ENCODE measurements around the gene FAAP20. TPM values are rescaled to one million over a fixed set of nuclear protein-coding genes. Genes with fewer than 3 reads are reported as not detected.

The FAAP20 gene
- total and polyA plus RNA-seq, 8 donors: 17.2 to 75.6 (median 24.1) TPM

DNA sequence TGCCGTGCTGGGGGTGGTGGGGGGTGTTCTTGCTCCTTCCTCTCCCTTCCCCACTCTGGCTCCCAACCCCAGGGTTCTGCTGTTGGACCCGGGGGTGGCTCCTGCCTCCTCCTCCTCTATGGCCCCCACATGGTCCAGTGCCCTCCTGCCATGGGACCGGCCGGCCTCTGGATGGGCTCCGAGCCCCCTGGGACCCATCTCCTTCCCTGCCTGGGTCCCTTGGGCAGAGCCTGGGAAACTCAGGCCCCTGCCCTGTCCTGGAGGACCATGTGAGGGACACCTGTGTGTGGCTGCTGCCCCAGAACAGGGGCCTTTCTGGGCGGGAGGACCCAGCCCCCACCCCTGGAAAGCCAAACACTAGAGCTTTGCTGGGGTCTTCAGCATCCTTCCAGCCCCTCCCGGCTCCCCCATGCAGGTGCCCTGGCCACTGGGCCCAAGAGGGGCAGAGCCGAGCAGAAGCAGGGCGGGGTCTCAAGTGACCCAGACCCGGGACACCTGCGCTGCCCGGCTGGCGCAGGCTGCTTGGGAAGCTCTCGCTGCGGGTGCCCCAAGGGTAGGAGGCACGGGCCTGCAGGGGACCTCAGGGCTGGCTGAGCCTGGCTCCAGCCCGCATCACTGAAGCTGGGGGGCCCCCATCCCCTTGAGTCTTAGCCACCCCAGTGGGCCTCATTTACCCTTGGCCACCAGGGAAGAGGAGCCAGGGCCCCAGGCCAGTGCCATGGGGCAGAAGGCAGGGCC is 2.5 kb upstream of the FAAP20 start:
- no peak overlapping the region for H3K4me3 ChIP-seq
- peaks cover 8 to 31% (median 11%) of the 10 kb centered on the region in 3 donors for H3K4me1 ChIP-seq
- H3K9me3 ChIP-seq: no peaks in the 10 kb centered on the region
- TF ChIP-seq, protein P1, sequence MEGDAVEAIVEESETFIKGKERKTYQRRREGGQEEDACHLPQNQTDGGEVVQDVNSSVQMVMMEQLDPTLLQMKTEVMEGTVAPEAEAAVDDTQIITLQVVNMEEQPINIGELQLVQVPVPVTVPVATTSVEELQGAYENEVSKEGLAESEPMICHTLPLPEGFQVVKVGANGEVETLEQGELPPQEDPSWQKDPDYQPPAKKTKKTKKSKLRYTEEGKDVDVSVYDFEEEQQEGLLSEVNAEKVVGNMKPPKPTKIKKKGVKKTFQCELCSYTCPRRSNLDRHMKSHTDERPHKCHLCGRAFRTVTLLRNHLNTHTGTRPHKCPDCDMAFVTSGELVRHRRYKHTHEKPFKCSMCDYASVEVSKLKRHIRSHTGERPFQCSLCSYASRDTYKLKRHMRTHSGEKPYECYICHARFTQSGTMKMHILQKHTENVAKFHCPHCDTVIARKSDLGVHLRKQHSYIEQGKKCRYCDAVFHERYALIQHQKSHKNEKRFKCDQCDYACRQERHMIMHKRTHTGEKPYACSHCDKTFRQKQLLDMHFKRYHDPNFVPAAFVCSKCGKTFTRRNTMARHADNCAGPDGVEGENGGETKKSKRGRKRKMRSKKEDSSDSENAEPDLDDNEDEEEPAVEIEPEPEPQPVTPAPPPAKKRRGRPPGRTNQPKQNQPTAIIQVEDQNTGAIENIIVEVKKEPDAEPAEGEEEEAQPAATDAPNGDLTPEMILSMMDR (IDR thresholded peaks at IDR 0.05): no peak
- intact Hi-C loops (cut with DNase I): loop anchor here (2.0 to 10.0 kb wide), 5 partner anchors 115 to 418 kb away; no protein-coding TSS in a partner anchor
- DNase-seq (peak in 2 of 6 donors; percentile 48 to 77), ATAC-seq (no peak), FAIRE-seq (no peak)
- H3K36me3 ChIP-seq: no peaks in the 10 kb centered on the region
- H3K27me3 ChIP-seq: no peaks in the 10 kb centered on the region
- no peak overlapping the region for H3K27ac ChIP-seq
- WGBS, 2 donors: 74 to 76% methylated on average over 17 of the region's 17 CpGs

DNA sequence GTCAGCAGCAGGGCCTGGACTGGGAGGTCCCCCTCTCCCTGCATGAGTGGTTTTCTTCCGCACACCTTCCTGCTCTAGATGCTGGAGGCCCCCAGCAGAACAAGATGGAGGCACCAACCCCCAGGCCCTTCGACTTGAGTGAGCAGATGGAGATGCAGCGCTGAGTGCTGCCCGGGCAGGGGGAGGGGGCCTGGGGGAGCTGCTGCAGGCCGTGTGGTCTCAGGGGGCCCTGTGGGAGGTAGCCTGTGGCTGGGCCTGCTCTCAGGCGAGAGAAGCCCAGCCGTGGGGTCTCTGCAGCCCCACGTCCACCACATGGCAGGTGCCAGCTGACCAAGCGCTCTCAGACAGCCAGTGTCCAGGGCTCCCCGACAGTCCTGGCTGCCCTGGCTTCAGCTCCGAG is 1.2 kb upstream of the FAAP20 start:
- Histone ChIP-seq H3K4me1 (peaks cover 11 to 44% (median 13%) of the 10 kb centered on the region in 3 donors), H3K27ac (peak overlapping the region in 3 of 4 donors; percentile 69 to 89 (median 85)), H3K4me3 (no peak overlapping the region), H3K27me3 (no peaks in the 10 kb centered on the region), H3K36me3 (no peaks in the 10 kb centered on the region), H3K9me3 (no peaks in the 10 kb centered on the region)
- DNase-seq: peak in 2 of 6 donors; percentile 40 to 71
- TF ChIP-seq, protein P1 (IDR thresholded peaks at IDR 0.05): no peak
- no peak for ATAC-seq
- 71 to 72% methylated on average over 11 of the region's 11 CpGs for WGBS, 2 donors
- FAIRE-seq: no peak
- intact Hi-C loops (cut with DNase I): loop anchor here (2.0 to 10.0 kb wide), 5 partner anchors 117 to 419 kb away; no protein-coding TSS in a partner anchor

DNA sequence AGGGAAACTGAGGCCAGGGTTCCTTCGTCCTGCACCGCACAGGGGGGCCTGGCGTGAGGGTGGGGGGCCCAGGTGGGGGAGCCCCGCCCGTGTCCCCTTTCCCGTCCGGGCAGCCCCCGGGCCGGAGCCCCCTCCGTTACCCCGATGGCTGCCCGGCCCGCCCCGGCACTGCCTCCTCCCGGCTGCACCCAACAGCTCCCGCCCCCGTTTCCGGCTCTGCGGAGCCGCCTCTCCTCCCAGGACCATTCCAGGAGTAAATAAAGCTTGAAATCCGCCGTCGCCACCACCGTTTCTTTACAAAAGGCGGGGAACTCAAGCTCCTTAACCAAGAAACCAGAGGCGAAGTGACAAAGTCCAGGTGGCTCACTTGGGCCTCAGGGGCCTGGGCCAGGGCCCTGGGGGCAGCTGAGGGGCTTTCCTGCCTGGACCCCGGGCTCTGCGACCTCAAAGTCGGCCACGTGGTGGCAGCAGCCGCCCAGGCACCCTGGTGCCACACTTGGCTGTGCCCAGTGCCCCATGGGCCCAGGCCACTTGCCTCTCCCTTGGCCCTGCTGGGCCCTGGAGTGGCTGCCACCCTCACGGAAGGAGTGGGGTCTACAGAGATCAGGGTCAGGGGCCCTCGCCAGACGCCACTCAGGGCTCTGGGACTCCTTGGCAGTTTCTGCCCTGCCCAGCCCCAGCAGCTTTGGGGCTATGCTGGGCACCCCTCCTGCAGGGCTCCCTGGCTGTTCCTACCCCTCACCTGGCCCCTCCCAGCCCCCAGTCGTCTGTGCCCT is 514 bp upstream of the FAAP20 start:
- Histone ChIP-seq H3K36me3 (no peaks in the 10 kb centered on the region), H3K9me3 (no peaks in the 10 kb centered on the region), H3K4me3 (peak overlapping the region; percentile 43 to 67 (median 52)), H3K27ac (peak overlapping the region; percentile 69 to 89 (median 77)), H3K4me1 (peaks cover 11 to 46% (median 13%) of the 10 kb centered on the region in 3 donors), H3K27me3 (no peaks in the 10 kb centered on the region)
- FAIRE-seq (no peak), DNase-seq (peak; percentile 85 to 95 (median 90)), ATAC-seq (peak; percentile 70 to 79 (median 74))
- intact Hi-C loops (cut with DNase I): loop anchor here (5.0 to 10.0 kb wide), 4 partner anchors 117 to 420 kb away; no protein-coding TSS in a partner anchor
- TF ChIP-seq, protein P1 (IDR thresholded peaks at IDR 0.05): peak; percentile 67 to 89 (median 86)
- WGBS, 2 donors: 2 to 4% methylated on average over 19 to 35 of the region's 35 CpGs

DNA sequence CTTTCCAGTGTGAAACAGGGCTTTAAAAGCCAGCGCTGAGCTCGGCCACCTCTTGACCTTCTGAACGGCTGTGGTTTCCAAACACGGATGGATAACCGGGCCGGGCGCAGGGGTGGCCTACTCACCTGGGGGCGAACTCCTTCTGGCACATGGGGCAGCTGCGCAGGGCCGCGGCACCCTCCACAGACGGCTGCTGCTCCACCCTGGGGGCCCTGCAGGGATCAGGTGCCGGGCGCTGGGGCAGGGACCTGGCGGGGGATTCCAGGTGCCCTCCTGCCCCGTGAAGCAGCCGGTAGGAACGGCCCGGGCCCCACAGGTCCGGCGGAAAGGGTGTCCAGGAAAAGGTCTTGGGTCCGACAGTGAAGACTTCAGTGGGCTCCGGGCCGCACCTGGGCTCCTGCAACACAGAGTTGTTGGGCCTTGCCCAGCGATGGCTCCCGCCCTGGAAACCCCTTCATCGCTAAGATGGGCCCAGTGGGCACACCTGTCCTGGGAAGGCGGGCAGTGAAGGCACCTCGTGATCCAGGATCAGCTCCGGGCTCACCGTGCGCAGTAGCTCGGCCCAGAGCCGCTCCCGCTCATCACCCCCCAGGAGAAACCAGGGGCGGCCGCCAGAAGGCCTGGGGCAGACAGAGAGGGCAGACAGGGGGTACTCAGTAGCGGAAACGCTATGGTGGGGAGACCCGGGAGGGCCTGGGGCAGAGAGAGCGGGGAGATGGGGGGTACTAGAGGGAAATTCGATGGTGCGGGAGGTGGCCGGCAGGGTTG is 874 bp downstream of the FAAP20 start:
- Histone ChIP-seq H3K27me3 (no peaks in the 10 kb centered on the region), H3K27ac (peak overlapping the region in 2 of 4 donors; percentile 10 to 39), H3K4me3 (peak overlapping the region in 2 of 4 donors; percentile 56 to 67), H3K9me3 (no peaks in the 10 kb centered on the region), H3K36me3 (no peaks in the 10 kb centered on the region), H3K4me1 (peaks cover 4 to 39% (median 8%) of the 10 kb centered on the region in 3 donors)
- TF ChIP-seq, protein P1 (IDR thresholded peaks at IDR 0.05): no peak
- DNase-seq (peak in 3 of 6 donors; percentile 36 to 86 (median 58)), FAIRE-seq (no peak), ATAC-seq (no peak)
- 36 to 48% methylated on average over 39 to 44 of the region's 44 CpGs for WGBS, 2 donors
- intact Hi-C loops (cut with DNase I): loop anchor here in 2 of 3 donors (10.0 kb wide), 2 partner anchors 181 to 421 kb away; no protein-coding TSS in a partner anchor

All from pancreas (tissue), 10 donors.